ENCODE measurements around the gene RPS16. TPM values are rescaled to one million over a fixed set of nuclear protein-coding genes. Genes with fewer than 3 reads are reported as not detected.

The RPS16 gene
- total and polyA plus RNA-seq, 9 of the 15 experiments (the other 6 are each of a cell fraction or from before 2014, with no cell fraction given): 82.6 to 3,671 (median 2,204) TPM

DNA sequence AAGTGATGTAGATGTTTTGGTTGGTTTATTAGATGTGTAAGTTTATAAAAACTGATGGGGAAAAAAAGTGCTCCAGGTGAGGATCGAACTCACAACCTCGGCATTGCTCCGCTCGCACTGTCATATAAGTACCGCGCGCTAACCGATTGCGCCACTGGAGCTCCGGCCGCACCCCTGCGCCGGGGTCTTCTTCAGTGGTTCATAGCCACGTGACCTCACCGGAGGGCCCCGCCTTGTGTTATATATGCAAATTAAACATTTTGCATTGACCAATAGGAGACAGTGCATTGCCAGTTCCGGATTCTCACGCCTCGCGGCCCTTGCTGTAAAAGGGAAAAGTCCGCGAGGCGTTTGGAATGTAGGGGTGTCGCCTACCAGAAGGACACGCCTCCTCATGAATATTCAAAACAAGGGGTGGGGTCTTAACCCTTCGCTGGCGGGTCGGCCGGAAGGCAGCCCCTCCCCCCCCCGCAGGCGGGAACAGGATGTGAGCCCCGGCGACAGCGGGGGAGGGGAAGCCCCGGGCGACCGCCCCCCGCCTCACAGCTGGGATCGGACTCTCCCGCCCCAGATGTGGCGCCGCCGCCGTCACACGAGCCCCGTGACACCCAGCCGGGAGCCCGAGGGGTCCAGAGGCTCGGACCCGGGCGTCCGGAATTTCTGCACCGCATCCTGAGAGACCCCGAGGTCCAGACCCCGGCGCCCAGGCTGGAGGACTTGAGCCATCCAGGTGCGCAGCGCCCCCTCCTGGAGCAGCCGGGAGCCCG, 23.5 kb downstream of the RPS16 start, which contains the start of gene PLEKHG2 (continued):
- TF ChIP-seq XRCC4 (IDR thresholded peaks at IDR 0.05; ENCODE audit: extremely low read depth, insufficient read depth, insufficient read length) (no peak), L3MBTL2 (IDR thresholded peaks at IDR 0.05) (peak; percentile 71; the same call in 1 of the 2 replicates), ZNF3 (CRISPR knock-in tag; IDR thresholded peaks at IDR 0.05) (no peak), TCF3 (CRISPR knock-in tag; IDR thresholded peaks at IDR 0.05) (0 out of 2 replicates have a peak, but pooled peaks have one; percentile 8), NBN (IDR thresholded peaks at IDR 0.05; ENCODE audit: low read depth) (peak; percentile 7), ZNF431 (CRISPR knock-in tag; IDR thresholded peaks at IDR 0.05) (no peak), TAF7 (tag; IDR thresholded peaks at IDR 0.05) (no peak; the same call in 1 of the 2 replicates), ZFP30 (CRISPR knock-in tag; IDR thresholded peaks at IDR 0.05; ENCODE audit: borderline replicate concordance) (no peak), FOXA1 (IDR thresholded peaks at IDR 0.05; ENCODE audit: borderline replicate concordance) (no peak), ZMIZ1 (IDR thresholded peaks at IDR 0.05; ENCODE audit: low read depth in 2 of 2, low read length in 2 of 2) (no peak; a peak in 2 of 4 replicates), FOSL1 (tag; conservative IDR thresholded peaks at IDR 0.05) (peak; percentile 79), KDM4B (IDR thresholded peaks at IDR 0.05; ENCODE audit: borderline replicate concordance in 2 of 2, low read depth in 1 of 2) (no peak; a peak in 1 of 4 replicates), ETV5 (CRISPR knock-in tag; IDR thresholded peaks at IDR 0.05; ENCODE audit: low read depth) (peak; percentile 98), CEBPZ (IDR thresholded peaks at IDR 0.05; ENCODE audit: borderline replicate concordance, low read depth, low read length) (no peak), MTF1 (CRISPR knock-in tag; IDR thresholded peaks at IDR 0.05; ENCODE audit: borderline replicate concordance) (no peak), ZNF354B (CRISPR knock-in tag; IDR thresholded peaks at IDR 0.05) (no peak), BDP1 (IDR thresholded peaks at IDR 0.05; ENCODE audit: insufficient read depth, insufficient read length) (peak; percentile 76)
- TF ChIP-seq, protein P1, sequence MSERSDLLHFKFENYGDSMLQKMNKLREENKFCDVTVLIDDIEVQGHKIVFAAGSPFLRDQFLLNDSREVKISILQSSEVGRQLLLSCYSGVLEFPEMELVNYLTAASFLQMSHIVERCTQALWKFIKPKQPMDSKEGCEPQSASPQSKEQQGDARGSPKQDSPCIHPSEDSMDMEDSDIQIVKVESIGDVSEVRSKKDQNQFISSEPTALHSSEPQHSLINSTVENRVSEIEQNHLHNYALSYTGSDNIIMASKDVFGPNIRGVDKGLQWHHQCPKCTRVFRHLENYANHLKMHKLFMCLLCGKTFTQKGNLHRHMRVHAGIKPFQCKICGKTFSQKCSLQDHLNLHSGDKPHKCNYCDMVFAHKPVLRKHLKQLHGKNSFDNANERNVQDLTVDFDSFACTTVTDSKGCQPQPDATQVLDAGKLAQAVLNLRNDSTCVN (CRISPR knock-in tag; IDR thresholded peaks at IDR 0.05): no peak
- TF ChIP-seq, protein P2, sequence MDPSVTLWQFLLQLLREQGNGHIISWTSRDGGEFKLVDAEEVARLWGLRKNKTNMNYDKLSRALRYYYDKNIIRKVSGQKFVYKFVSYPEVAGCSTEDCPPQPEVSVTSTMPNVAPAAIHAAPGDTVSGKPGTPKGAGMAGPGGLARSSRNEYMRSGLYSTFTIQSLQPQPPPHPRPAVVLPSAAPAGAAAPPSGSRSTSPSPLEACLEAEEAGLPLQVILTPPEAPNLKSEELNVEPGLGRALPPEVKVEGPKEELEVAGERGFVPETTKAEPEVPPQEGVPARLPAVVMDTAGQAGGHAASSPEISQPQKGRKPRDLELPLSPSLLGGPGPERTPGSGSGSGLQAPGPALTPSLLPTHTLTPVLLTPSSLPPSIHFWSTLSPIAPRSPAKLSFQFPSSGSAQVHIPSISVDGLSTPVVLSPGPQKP (CRISPR knock-in tag; IDR thresholded peaks at IDR 0.05): no peak

Measured in K562 (cell line).